ENCODE results near the gene FYN. TPM values are rescaled to one million over a fixed set of nuclear protein-coding genes. Genes with fewer than 3 reads are reported as not detected.

FYN gene
- total and polyA plus RNA-seq, 10 of the 15 experiments (the other 5 are each of a cell fraction or from before 2014, with no cell fraction given), result 51.4 to 247 (median 138) TPM

DNA sequence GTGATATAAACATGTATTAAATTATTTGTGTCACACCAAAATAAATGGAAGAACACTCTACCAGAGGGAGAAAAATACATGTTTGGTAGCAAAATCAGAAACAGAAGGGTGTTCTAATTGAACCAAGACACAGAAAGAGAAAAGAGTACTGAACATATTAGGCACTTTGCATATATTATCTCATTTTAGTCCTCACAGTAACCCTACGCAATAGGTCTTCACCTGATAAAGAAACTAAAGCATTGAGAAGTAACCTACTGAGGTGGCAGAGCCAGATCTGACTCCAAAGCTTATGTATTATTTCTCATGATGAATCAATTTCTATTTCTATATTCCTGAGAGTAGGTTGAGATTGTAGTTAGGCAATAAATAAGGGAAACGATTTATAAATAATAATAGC, 77.7 kb downstream of the FYN start:
- POLR2A ChIA-PET, result interaction anchor here (0.6 to 3.0 kb wide), 5 partner anchors 28 to 58 kb away, joined by 3 to 14 read pairs (median 5); no protein-coding TSS in a partner anchor
- intact Hi-C loops (cut with micrococcal nuclease; ENCODE audit: unreplicated experiment), result loop anchor here (1.0 to 2.0 kb wide), 2 partner anchors 9 to 31 kb away; no protein-coding TSS in a partner anchor
- 74% methylated on average over 2 of the region's 2 CpGs for WGBS (ENCODE audit: insufficient coverage, insufficient replicate concordance, low lambda C conversion rate, missing lambda C conversion rate)

DNA sequence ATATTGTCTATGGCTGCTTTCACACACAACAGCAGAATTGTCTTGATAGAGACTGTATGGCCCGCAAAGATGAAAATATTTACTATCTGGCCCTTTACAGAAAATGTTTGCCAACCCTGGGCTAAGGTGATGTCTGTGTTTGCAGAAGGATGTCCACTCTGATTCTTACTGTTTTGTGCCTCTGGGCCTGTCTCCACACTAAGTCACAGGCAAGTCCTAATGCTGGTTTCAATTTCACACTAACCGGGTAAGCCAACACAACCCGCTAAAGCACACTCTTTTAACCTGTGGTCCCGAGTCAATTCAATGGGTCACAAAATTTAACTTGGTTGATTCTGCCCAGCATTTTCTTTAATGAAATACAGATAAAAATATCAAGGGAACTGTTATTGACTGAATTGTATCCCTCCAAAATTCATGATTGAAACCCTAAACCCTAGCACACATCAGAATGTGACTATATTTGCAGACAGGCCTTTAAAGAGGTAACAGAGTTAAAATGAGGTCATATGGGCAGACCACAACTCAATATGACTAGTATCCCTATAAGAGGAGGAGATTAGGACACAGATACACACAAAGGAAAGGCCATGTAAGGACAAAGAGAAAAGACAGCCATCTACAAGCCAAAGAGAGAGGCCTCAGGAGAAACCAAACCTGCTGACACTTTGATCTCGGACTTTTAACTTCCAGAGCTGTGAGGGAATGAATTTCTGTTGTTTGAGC, 78.4 kb downstream of the FYN start:
- H3K79me2 ChIP-seq (ENCODE audit: control insufficient read depth, insufficient read depth, low read length), result peaks cover 71% of the 10 kb centered on the region
- DNase-seq (ENCODE audit: low read depth, low spot score) (no peak), FAIRE-seq (no peak), ATAC-seq (peak; percentile 74)
- peak overlapping the region; percentile 77; the same call in 1 of the 2 replicates for H3K9ac ChIP-seq (ENCODE audit: control insufficient read depth, insufficient read depth, low read length)
- H4K20me1 ChIP-seq (ENCODE audit: control insufficient read depth, insufficient read depth), result no peaks in the 10 kb centered on the region
- no peaks in the 10 kb centered on the region for H3K27me3 ChIP-seq (replicated peaks in 1 of 2; ENCODE audit: control insufficient read depth in 2 of 2, insufficient read depth in 2 of 2, low read length in 1 of 2)
- BruUV-seq (replicated peaks), result no TSS peak
- H3K4me1 ChIP-seq (ENCODE audit: control insufficient read depth, insufficient read depth, low read length), result peaks cover 29% of the 10 kb centered on the region
- no peaks in the 10 kb centered on the region for H3K9me3 ChIP-seq (replicated peaks; ENCODE audit: control insufficient read depth, insufficient read depth, low read length)
- ChIA-PET RAD21 (ENCODE audit: unreplicated experiment) (interaction anchor here (1.1 to 4.4 kb wide), 8 partner anchors 10 to 68 kb away, joined by 3 to 22 read pairs (median 8); no protein-coding TSS in a partner anchor), SMC1A (ENCODE audit: uncharacterized antibody, unreplicated experiment) (interaction anchor here (1.0 to 7.3 kb wide), 11 partner anchors 9 to 73 kb away, joined by 3 to 71 read pairs (median 7); no protein-coding TSS in a partner anchor), POLR2A (interaction anchor here (0.6 to 3.0 kb wide), 6 partner anchors 9 to 49 kb away, joined by 3 to 14 read pairs (median 5); no protein-coding TSS in a partner anchor), CTCF (interaction anchor here (1.2 to 1.8 kb wide), 6 partner anchors 9 to 85 kb away, joined by 3 to 9 read pairs (median 6); no protein-coding TSS in a partner anchor)
- peak overlapping the region; percentile 13; the same call in 1 of the 2 replicates for H3K4me3 ChIP-seq
- H3K27ac ChIP-seq (ENCODE audit: control insufficient read depth, insufficient read depth), result peak overlapping the region; percentile 85
- WGBS (ENCODE audit: insufficient coverage, insufficient replicate concordance, low lambda C conversion rate, missing lambda C conversion rate), result 68% methylated on average over 5 of the region's 5 CpGs
- 0 out of 2 replicates have a peak overlapping the region, but pooled peaks have one; percentile 24 for H2AFZ ChIP-seq (ENCODE audit: control insufficient read depth, low read depth, low read length)
- intact Hi-C loops (cut with micrococcal nuclease; ENCODE audit: unreplicated experiment), result loop anchor here (1.0 to 5.0 kb wide), 3 partner anchors 9 to 77 kb away; partner anchors contain the start of gene FYN
- peak overlapping the region; percentile 74 for H3K4me2 ChIP-seq (ENCODE audit: control insufficient read depth, insufficient read depth)
- in situ Hi-C loops (cut with MboI), result no loop called here
- no peaks in the 10 kb centered on the region; a peak in 1 of 4 replicates for H3K36me3 ChIP-seq (ENCODE audit: control insufficient read depth in 2 of 2, insufficient read depth in 2 of 2, low read length in 1 of 2)
- TF ChIP-seq, protein P1, sequence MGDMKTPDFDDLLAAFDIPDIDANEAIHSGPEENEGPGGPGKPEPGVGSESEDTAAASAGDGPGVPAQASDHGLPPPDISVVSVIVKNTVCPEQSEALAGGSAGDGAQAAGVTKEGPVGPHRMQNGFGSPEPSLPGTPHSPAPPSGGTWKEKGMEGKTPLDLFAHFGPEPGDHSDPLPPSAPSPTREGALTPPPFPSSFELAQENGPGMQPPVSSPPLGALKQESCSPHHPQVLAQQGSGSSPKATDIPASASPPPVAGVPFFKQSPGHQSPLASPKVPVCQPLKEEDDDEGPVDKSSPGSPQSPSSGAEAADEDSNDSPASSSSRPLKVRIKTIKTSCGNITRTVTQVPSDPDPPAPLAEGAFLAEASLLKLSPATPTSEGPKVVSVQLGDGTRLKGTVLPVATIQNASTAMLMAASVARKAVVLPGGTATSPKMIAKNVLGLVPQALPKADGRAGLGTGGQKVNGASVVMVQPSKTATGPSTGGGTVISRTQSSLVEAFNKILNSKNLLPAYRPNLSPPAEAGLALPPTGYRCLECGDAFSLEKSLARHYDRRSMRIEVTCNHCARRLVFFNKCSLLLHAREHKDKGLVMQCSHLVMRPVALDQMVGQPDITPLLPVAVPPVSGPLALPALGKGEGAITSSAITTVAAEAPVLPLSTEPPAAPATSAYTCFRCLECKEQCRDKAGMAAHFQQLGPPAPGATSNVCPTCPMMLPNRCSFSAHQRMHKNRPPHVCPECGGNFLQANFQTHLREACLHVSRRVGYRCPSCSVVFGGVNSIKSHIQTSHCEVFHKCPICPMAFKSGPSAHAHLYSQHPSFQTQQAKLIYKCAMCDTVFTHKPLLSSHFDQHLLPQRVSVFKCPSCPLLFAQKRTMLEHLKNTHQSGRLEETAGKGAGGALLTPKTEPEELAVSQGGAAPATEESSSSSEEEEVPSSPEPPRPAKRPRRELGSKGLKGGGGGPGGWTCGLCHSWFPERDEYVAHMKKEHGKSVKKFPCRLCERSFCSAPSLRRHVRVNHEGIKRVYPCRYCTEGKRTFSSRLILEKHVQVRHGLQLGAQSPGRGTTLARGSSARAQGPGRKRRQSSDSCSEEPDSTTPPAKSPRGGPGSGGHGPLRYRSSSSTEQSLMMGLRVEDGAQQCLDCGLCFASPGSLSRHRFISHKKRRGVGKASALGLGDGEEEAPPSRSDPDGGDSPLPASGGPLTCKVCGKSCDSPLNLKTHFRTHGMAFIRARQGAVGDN (IDR thresholded peaks at IDR 0.05), result peak; percentile 32
- TF ChIP-seq YBX1 (IDR thresholded peaks at IDR 0.05) (no peak), POU2F2 (IDR thresholded peaks at IDR 0.05; ENCODE audit: borderline replicate concordance, low read depth, low read length) (0 out of 3 replicates have a peak, but pooled peaks have one; percentile 37), NFIC (IDR thresholded peaks at IDR 0.05; ENCODE audit: low read depth, low read length) (peak; percentile 64; the same call in 1 of the 2 replicates)
- TF ChIP-seq, protein P2, sequence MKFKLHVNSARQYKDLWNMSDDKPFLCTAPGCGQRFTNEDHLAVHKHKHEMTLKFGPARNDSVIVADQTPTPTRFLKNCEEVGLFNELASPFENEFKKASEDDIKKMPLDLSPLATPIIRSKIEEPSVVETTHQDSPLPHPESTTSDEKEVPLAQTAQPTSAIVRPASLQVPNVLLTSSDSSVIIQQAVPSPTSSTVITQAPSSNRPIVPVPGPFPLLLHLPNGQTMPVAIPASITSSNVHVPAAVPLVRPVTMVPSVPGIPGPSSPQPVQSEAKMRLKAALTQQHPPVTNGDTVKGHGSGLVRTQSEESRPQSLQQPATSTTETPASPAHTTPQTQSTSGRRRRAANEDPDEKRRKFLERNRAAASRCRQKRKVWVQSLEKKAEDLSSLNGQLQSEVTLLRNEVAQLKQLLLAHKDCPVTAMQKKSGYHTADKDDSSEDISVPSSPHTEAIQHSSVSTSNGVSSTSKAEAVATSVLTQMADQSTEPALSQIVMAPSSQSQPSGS (IDR thresholded peaks at IDR 0.05; ENCODE audit: low read length), result peak; percentile 64; the same call in 1 of the 2 replicates

More for the DNA sequence above, 77.7 kb downstream of the FYN start:
- no peaks in the 10 kb centered on the region for H3K9me3 ChIP-seq (replicated peaks; ENCODE audit: control insufficient read depth, insufficient read depth, low read length)
- BruUV-seq (replicated peaks), result no TSS peak
- H3K9ac ChIP-seq (ENCODE audit: control insufficient read depth, insufficient read depth, low read length), result no peak overlapping the region
- H4K20me1 ChIP-seq (ENCODE audit: control insufficient read depth, insufficient read depth), result no peaks in the 10 kb centered on the region
- ChIA-PET RAD21 (ENCODE audit: unreplicated experiment) (interaction anchor here (1.1 to 4.4 kb wide), 5 partner anchors 9 to 69 kb away, joined by 3 to 22 read pairs (median 4); no protein-coding TSS in a partner anchor), SMC1A (ENCODE audit: uncharacterized antibody, unreplicated experiment) (interaction anchor here (0.9 to 4.5 kb wide), 8 partner anchors 8 to 55 kb away, joined by 3 to 34 read pairs (median 6); no protein-coding TSS in a partner anchor), CTCF (interaction anchor here (1.3 to 1.8 kb wide), 3 partner anchors 8 to 85 kb away, joined by 3 to 6 read pairs (median 5); no protein-coding TSS in a partner anchor)
- ATAC-seq (peak; percentile 9; the same call in 1 of the 3 replicates), FAIRE-seq (no peak), DNase-seq (ENCODE audit: low read depth, low spot score) (no peak)
- peaks cover 64% of the 10 kb centered on the region for H3K79me2 ChIP-seq (ENCODE audit: control insufficient read depth, insufficient read depth, low read length)
- H3K4me2 ChIP-seq (ENCODE audit: control insufficient read depth, insufficient read depth), result peak overlapping the region; percentile 74; the same call in 1 of the 2 replicates
- H3K27ac ChIP-seq (ENCODE audit: control insufficient read depth, insufficient read depth), result peak overlapping the region; percentile 85
- H3K4me1 ChIP-seq (ENCODE audit: control insufficient read depth, insufficient read depth, low read length), result peaks cover 29% of the 10 kb centered on the region
- H3K36me3 ChIP-seq (ENCODE audit: control insufficient read depth in 2 of 2, insufficient read depth in 2 of 2, low read length in 1 of 2), result no peaks in the 10 kb centered on the region; a peak in 1 of 4 replicates
- TF ChIP-seq JUNB (IDR thresholded peaks at IDR 0.05), result peak; percentile 38; the same call in 1 of the 2 replicates
- no peak for TF ChIP-seq KDM1A (IDR thresholded peaks at IDR 0.05; ENCODE audit: borderline replicate concordance)
- H2AFZ ChIP-seq (ENCODE audit: control insufficient read depth, low read depth, low read length), result no peak overlapping the region
- in situ Hi-C loops (cut with MboI), result no loop called here
- no peaks in the 10 kb centered on the region for H3K27me3 ChIP-seq (replicated peaks in 1 of 2; ENCODE audit: control insufficient read depth in 2 of 2, insufficient read depth in 2 of 2, low read length in 1 of 2)
- H3K4me3 ChIP-seq, result peak overlapping the region; percentile 13; the same call in 1 of the 2 replicates
